ENCODE measurements around the gene SNRK.

The SNRK gene

GRCh38 chr3:43260412-43260811 lies 25.9 kb upstream of the SNRK start:
- no peak overlapping the region for H3K4me3 ChIP-seq (ENCODE audit: low read length)
- H3K9me3 ChIP-seq (ENCODE audit: insufficient read depth, low read length): no peaks in the 10 kb centered on the region
- H3K4me2 ChIP-seq (ENCODE audit: low read length): no peak overlapping the region
- H3K4me1 ChIP-seq (ENCODE audit: low read length): no peaks in the 10 kb centered on the region
- no peaks in the 10 kb centered on the region for H3K79me2 ChIP-seq (ENCODE audit: low read length)
- no peaks in the 10 kb centered on the region for H3K27me3 ChIP-seq (ENCODE audit: low read depth, low read length)
- H3K9ac ChIP-seq (ENCODE audit: low read length): no peak overlapping the region
- H4K20me1 ChIP-seq (ENCODE audit: insufficient read depth, low read length): no peaks in the 10 kb centered on the region
- TF ChIP-seq CTCF (IDR thresholded peaks at IDR 0.05; ENCODE audit: low read depth, low read length) (no peak), EZH2phosphoT487 (IDR thresholded peaks at IDR 0.05; ENCODE audit: low read depth) (no peak)
- H3K36me3 ChIP-seq (replicated peaks; ENCODE audit: low read depth, low read length): no peaks in the 10 kb centered on the region
- H3K27ac ChIP-seq (ENCODE audit: low read length): no peak overlapping the region
- H2AFZ ChIP-seq (ENCODE audit: low read depth, low read length): no peak overlapping the region

- TF ChIP-seq EZH2phosphoT487 (IDR thresholded peaks at IDR 0.05; ENCODE audit: low read depth): no peak
- no peak for TF ChIP-seq CTCF (IDR thresholded peaks at IDR 0.05; ENCODE audit: low read depth, low read length)
- no peak overlapping the region for H3K4me2 ChIP-seq (ENCODE audit: low read length)
- no peak overlapping the region for H3K4me3 ChIP-seq (ENCODE audit: low read length)
- H2AFZ ChIP-seq (ENCODE audit: low read depth, low read length): no peak overlapping the region
- H3K9ac ChIP-seq (ENCODE audit: low read length): no peak overlapping the region
- no peaks in the 10 kb centered on the region for H3K79me2 ChIP-seq (ENCODE audit: low read length)
- H3K27ac ChIP-seq (ENCODE audit: low read length): no peak overlapping the region
- no peaks in the 10 kb centered on the region for H4K20me1 ChIP-seq (ENCODE audit: insufficient read depth, low read length)
- H3K36me3 ChIP-seq (replicated peaks; ENCODE audit: low read depth, low read length): no peaks in the 10 kb centered on the region
- H3K4me1 ChIP-seq (ENCODE audit: low read length): no peaks in the 10 kb centered on the region
- no peaks in the 10 kb centered on the region for H3K27me3 ChIP-seq (ENCODE audit: low read depth, low read length)
- no peaks in the 10 kb centered on the region for H3K9me3 ChIP-seq (ENCODE audit: insufficient read depth, low read length)
Measured at GRCh38 chr3:43262194-43262593, 24.1 kb upstream of the SNRK start.

- H3K4me2 ChIP-seq (ENCODE audit: low read length): no peak overlapping the region
- no peaks in the 10 kb centered on the region for H3K36me3 ChIP-seq (replicated peaks; ENCODE audit: low read depth, low read length)
- no peak overlapping the region for H3K4me3 ChIP-seq (ENCODE audit: low read length)
- no peaks in the 10 kb centered on the region for H3K4me1 ChIP-seq (ENCODE audit: low read length)
- no peak overlapping the region for H3K27ac ChIP-seq (ENCODE audit: low read length)
- H3K9me3 ChIP-seq (ENCODE audit: insufficient read depth, low read length): no peaks in the 10 kb centered on the region
- H2AFZ ChIP-seq (ENCODE audit: low read depth, low read length): no peak overlapping the region
- no peaks in the 10 kb centered on the region for H3K27me3 ChIP-seq (ENCODE audit: low read depth, low read length)
- no peak overlapping the region for H3K9ac ChIP-seq (ENCODE audit: low read length)
- H4K20me1 ChIP-seq (ENCODE audit: insufficient read depth, low read length): no peaks in the 10 kb centered on the region
- H3K79me2 ChIP-seq (ENCODE audit: low read length): no peaks in the 10 kb centered on the region
- TF ChIP-seq EZH2phosphoT487 (IDR thresholded peaks at IDR 0.05; ENCODE audit: low read depth): no peak
- no peak for TF ChIP-seq CTCF (IDR thresholded peaks at IDR 0.05; ENCODE audit: low read depth, low read length)
Measured at GRCh38 chr3:43266451-43266850, 19.9 kb upstream of the SNRK start.

GRCh38 chr3:43266995-43267394 lies 19.3 kb upstream of the SNRK start:
- H3K9me3 ChIP-seq (ENCODE audit: insufficient read depth, low read length): no peaks in the 10 kb centered on the region
- no peaks in the 10 kb centered on the region for H3K4me1 ChIP-seq (ENCODE audit: low read length)
- no peaks in the 10 kb centered on the region for H3K36me3 ChIP-seq (replicated peaks; ENCODE audit: low read depth, low read length)
- H3K4me3 ChIP-seq (ENCODE audit: low read length): no peak overlapping the region
- no peak overlapping the region for H3K4me2 ChIP-seq (ENCODE audit: low read length)
- no peak overlapping the region for H2AFZ ChIP-seq (ENCODE audit: low read depth, low read length)
- H4K20me1 ChIP-seq (ENCODE audit: insufficient read depth, low read length): no peaks in the 10 kb centered on the region
- no peak overlapping the region for H3K27ac ChIP-seq (ENCODE audit: low read length)
- TF ChIP-seq CTCF (IDR thresholded peaks at IDR 0.05; ENCODE audit: low read depth, low read length) (no peak), EZH2phosphoT487 (IDR thresholded peaks at IDR 0.05; ENCODE audit: low read depth) (no peak)
- H3K79me2 ChIP-seq (ENCODE audit: low read length): no peaks in the 10 kb centered on the region
- H3K9ac ChIP-seq (ENCODE audit: low read length): no peak overlapping the region
- H3K27me3 ChIP-seq (ENCODE audit: low read depth, low read length): no peaks in the 10 kb centered on the region

Measured in OCI-LY3 (cell line).